Gastroesophageal sphincter (tissue), 4 donors: ENCODE measurements around the gene PANK4. TPM values are rescaled to one million over a fixed set of nuclear protein-coding genes. Genes with fewer than 3 reads are reported as not detected.
A peak's percentile ranks its signal among the peaks of the same experiment; 100 is the strongest.

ENCODE experiments used
- ATAC-seq: fragments of 150-250 bp; one replicate; pipeline ENCODE4 v1.9.1; 2016; ENCODE audit warnings: mild to moderate bottlenecking, moderate library complexity
- H3K27ac ChIP-seq, 4 donors: fragments of 200-600 bp; sonication (generic) in 3 of 4; 1 replicate in 3 of 4; 2 replicates in 1 of 4; pipeline ENCODE4 v1.5.1; 2016 to 2019
- H3K27me3 ChIP-seq: fragments of 200-600 bp; sonication (generic); one replicate; pipeline ENCODE4 v1.5.1; 2019
- H3K36me3 ChIP-seq, 2 donors: fragments of 200-600 bp; sonication (generic); one replicate each; pipeline ENCODE4 v1.5.1; 2019; ENCODE audit warnings: control low read depth in 1 of 2
- H3K4me1 ChIP-seq, 3 donors: fragments of 200-600 bp; sonication (generic); 1 replicate in 2 of 3; 2 replicates in 1 of 3; pipeline ENCODE4 v1.5.1; 2016 to 2019; ENCODE audit warnings: control low read depth in 2 of 3
- H3K4me3 ChIP-seq, 2 donors: fragments of 200-600 bp; sonication (generic); one replicate each; pipeline ENCODE4 v1.5.1; 2019; ENCODE audit warnings: mild to moderate bottlenecking in 1 of 2, moderate library complexity in 1 of 2
- H3K9me3 ChIP-seq, 3 donors: fragments of 200-600 bp; sonication (generic); one replicate each; pipeline ENCODE4 v1.5.1; 2017 to 2019; ENCODE audit warnings: control low read depth in 2 of 3
- CTCF ChIP-seq, 4 experiments: fragments of 200-600 bp in 2 of 4; fragments of 450-650 bp in 2 of 4; sonication (generic) in 1 of 4; IDR thresholded peaks; one replicate each; pipeline ENCODE4 v1.5.1; 2017 to 2019; ENCODE audit warnings: antibody characterized with exemption in 4 of 4, mild to moderate bottlenecking in 2 of 4, moderate library complexity in 2 of 4
- EP300 ChIP-seq: sonication (generic); formaldehyde crosslinking; IDR thresholded peaks from one replicate; pipeline ENCODE4 v1.6.1; 2017; ENCODE audit warnings: antibody characterized with exemption, mild to moderate bottlenecking
- POLR2A ChIP-seq, 2 donors: fragments of 450-650 bp; IDR thresholded peaks; one replicate each; pipeline ENCODE4 v1.6.1; 2017; ENCODE audit warnings: antibody characterized with exemption in 2 of 2, mild to moderate bottlenecking in 2 of 2, moderate library complexity in 1 of 2
- POLR2AphosphoS5 ChIP-seq: sonication (generic); formaldehyde crosslinking; IDR thresholded peaks from one replicate; pipeline ENCODE4 v1.6.1; 2017; ENCODE audit warnings: antibody characterized with exemption
- WGBS, 2 donors: methylation state at CpG; one replicate each; pipeline ENCODE4 v1.1.5; 2018; ENCODE audit warnings: low coverage in 1 of 2; 5-methylcytosine and 5-hydroxymethylcytosine counted together
- total RNA-seq, 4 donors: library from RNA; depleted of rRNA; stranded (reverse); fragments of >200 nt; gene quantifications; one replicate each; pipeline ENCODE4 v1.1.0, GENCODE V29; 2016

PANK4 gene
- total RNA-seq, 4 donors from 2014 or later = 32.6 to 46.8 (median 34.0) TPM

- Histone ChIP-seq H3K36me3 (peaks cover 0 to 49% of the 10 kb centered on the region in 2 donors), H3K4me1 (peaks cover 0 to 63% (median 18%) of the 10 kb centered on the region in 3 donors), H3K27ac (peak overlapping the region in 3 of 4 donors; percentile 84 to 90 (median 87)), H3K27me3 (no peaks in the 10 kb centered on the region), H3K4me3 (peak overlapping the region in 1 of 2 donors; percentile 58), H3K9me3 (no peaks in the 10 kb centered on the region)
- ATAC-seq = no peak
- no CpG with 5 or more reads among the region's 30 CpGs for WGBS, 2 donors
- TF ChIP-seq POLR2A (IDR thresholded peaks at IDR 0.05) = no peak
- no peak for TF ChIP-seq EP300
- no peak for TF ChIP-seq CTCF (IDR thresholded peaks at IDR 0.05)
- TF ChIP-seq POLR2AphosphoS5 = no peak
These were observed 31.3 kb upstream of the PANK4 start for GRCh38 chr1:2557482-2558400.

- ATAC-seq = peak; percentile 4
- peaks cover 0 to 63% (median 18%) of the 10 kb centered on the region in 3 donors for H3K4me1 ChIP-seq
- no peak for TF ChIP-seq POLR2AphosphoS5
- no peak for TF ChIP-seq POLR2A (IDR thresholded peaks at IDR 0.05)
- no peak for TF ChIP-seq CTCF (IDR thresholded peaks at IDR 0.05)
- no peak for TF ChIP-seq EP300
- no peaks in the 10 kb centered on the region for H3K9me3 ChIP-seq
- H3K4me3 ChIP-seq = peak overlapping the region; percentile 58 to 64
- H3K27me3 ChIP-seq = no peaks in the 10 kb centered on the region
- peaks cover 0 to 40% of the 10 kb centered on the region in 2 donors for H3K36me3 ChIP-seq
- H3K27ac ChIP-seq = peak overlapping the region; percentile 51 to 90 (median 86)
- WGBS, 2 donors = 0% methylated on average over 1 to 3 of the region's 24 CpGs
These were observed 30.5 kb upstream of the PANK4 start for GRCh38 chr1:2556678-2557481.

- TF ChIP-seq POLR2AphosphoS5 (no peak), EP300 (no peak), POLR2A (IDR thresholded peaks at IDR 0.05) (peak in 1 of 2 donors; percentile 3), CTCF (IDR thresholded peaks at IDR 0.05) (peak in 1 of 4 experiments; percentile 11)
- WGBS, 2 donors = 0% methylated on average over 6 to 15 of the region's 16 CpGs
- H3K9me3 ChIP-seq = no peaks in the 10 kb centered on the region
- peaks cover 5% of the 10 kb centered on the region for H3K27me3 ChIP-seq
- ATAC-seq = peak; percentile 55
- H3K4me3 ChIP-seq = peak within 1 kb of the TSS; percentile 58 to 64
- H3K36me3 ChIP-seq = peaks cover 0 to 34% of the 10 kb centered on the region in 2 donors
- peaks cover 0 to 63% (median 18%) of the 10 kb centered on the region in 3 donors for H3K4me1 ChIP-seq
- H3K27ac ChIP-seq = peak within 1 kb of the TSS; percentile 51 to 90 (median 86)
These were observed 29.9 kb upstream of the PANK4 start, which contains the start of gene TNFRSF14 for GRCh38 chr1:2556277-2556677. TSS of gene TNFRSF14 (plus strand) at chr1:2556371. CDS start at chr1:2556665, 294 bp downstream.

- peak; percentile 81 for ATAC-seq
- Histone ChIP-seq H3K27ac (peak overlapping the region; percentile 51 to 90 (median 86)), H3K27me3 (peaks cover 5% of the 10 kb centered on the region), H3K4me1 (peaks cover 0 to 63% (median 18%) of the 10 kb centered on the region in 3 donors), H3K9me3 (no peaks in the 10 kb centered on the region), H3K4me3 (peak overlapping the region; percentile 58 to 64), H3K36me3 (peaks cover 0 to 29% of the 10 kb centered on the region in 2 donors)
- no CpG with 5 or more reads among the region's 26 CpGs for WGBS, 2 donors
- TF ChIP-seq POLR2A (IDR thresholded peaks at IDR 0.05) = peak; percentile 32 to 68
- TF ChIP-seq POLR2AphosphoS5 = peak; percentile 57
- no peak for TF ChIP-seq CTCF (IDR thresholded peaks at IDR 0.05)
- no peak for TF ChIP-seq EP300
These were observed 29.4 kb upstream of the PANK4 start for GRCh38 chr1:2555634-2556276.
